Measurements from ENCODE around the gene HSF5. TPM values are rescaled to one million over a fixed set of nuclear protein-coding genes. Genes with fewer than 3 reads are reported as not detected.
"Not testable (repeated sequence)": the region's sequence is repeated elsewhere in the genome, so short reads cannot be mapped to it uniquely, and the experiment has no call there.

HSF5 gene
- polyA plus RNA-seq, 1 experiment, result not detected

- H3K9me3 ChIP-seq (ENCODE audit: control insufficient read depth, insufficient read depth, low read length), result peaks cover 2% of the 10 kb centered on the region; the same call in 1 of the 2 replicates
- ChIA-PET POLR2A (no interaction called here), CTCF (no interaction called here)
- H3K27ac ChIP-seq (ENCODE audit: low read depth, low read length), result no peak overlapping the region
- no peak for TF ChIP-seq CTCF (IDR thresholded peaks at IDR 0.05; ENCODE audit: low read depth, low read length)
- DNase-seq (ENCODE audit: low read depth, low spot score), result no peak
- no peaks in the 10 kb centered on the region for H3K27me3 ChIP-seq (ENCODE audit: control insufficient read depth, insufficient read depth, low read length)
- H3K4me3 ChIP-seq (ENCODE audit: low read depth, low read length), result no peak overlapping the region
Observed at GRCh38 chr17:58492238-58493121, 4.3 kb upstream of the HSF5 start.

- Histone ChIP-seq H3K27ac (ENCODE audit: low read depth, low read length) (no peak overlapping the region), H3K9me3 (ENCODE audit: control insufficient read depth, insufficient read depth, low read length) (peaks cover 2% of the 10 kb centered on the region; the same call in 1 of the 2 replicates), H3K27me3 (ENCODE audit: control insufficient read depth, insufficient read depth, low read length) (no peaks in the 10 kb centered on the region), H3K4me3 (ENCODE audit: low read depth, low read length) (no peak overlapping the region)
- ChIA-PET CTCF (no interaction called here), POLR2A (no interaction called here)
- TF ChIP-seq CTCF (IDR thresholded peaks at IDR 0.05; ENCODE audit: low read depth, low read length), result no peak
- DNase-seq (ENCODE audit: low read depth, low spot score), result no peak
Observed at GRCh38 chr17:58491510-58492045, 3.4 kb upstream of the HSF5 start.

- DNase-seq (ENCODE audit: low read depth, low spot score), result no peak
- peaks cover 2% of the 10 kb centered on the region; the same call in 1 of the 2 replicates for H3K9me3 ChIP-seq (ENCODE audit: control insufficient read depth, insufficient read depth, low read length)
- POLR2A ChIA-PET, result no interaction called here
- no peaks in the 10 kb centered on the region for H3K27me3 ChIP-seq (ENCODE audit: control insufficient read depth, insufficient read depth, low read length)
- no peak overlapping the region for H3K27ac ChIP-seq (ENCODE audit: low read depth, low read length)
- CTCF ChIA-PET, result interaction anchor here (1.6 kb wide), 1 partner anchor 171 kb away, joined by 5 read pairs; no protein-coding TSS in a partner anchor
- no peak overlapping the region for H3K4me3 ChIP-seq (ENCODE audit: low read depth, low read length)
- no peak for TF ChIP-seq CTCF (IDR thresholded peaks at IDR 0.05; ENCODE audit: low read depth, low read length)
Observed at GRCh38 chr17:58488428-58488890, 251 bp upstream of the HSF5 start.

- DNase-seq (ENCODE audit: low read depth, low spot score), result no peak
- POLR2A ChIA-PET, result no interaction called here
- CTCF ChIA-PET, result no interaction called here
- H3K4me3 ChIP-seq (ENCODE audit: low read depth, low read length), result no peak overlapping the region
- peaks cover 2% of the 10 kb centered on the region; the same call in 1 of the 2 replicates for H3K9me3 ChIP-seq (ENCODE audit: control insufficient read depth, insufficient read depth, low read length)
- no peak overlapping the region for H3K27ac ChIP-seq (ENCODE audit: low read depth, low read length)
- H3K27me3 ChIP-seq (ENCODE audit: control insufficient read depth, insufficient read depth, low read length), result no peaks in the 10 kb centered on the region
- TF ChIP-seq CTCF (IDR thresholded peaks at IDR 0.05; ENCODE audit: low read depth, low read length), result no peak
Observed at GRCh38 chr17:58484600-58484999, 3.6 kb downstream of the HSF5 start.

- CTCF ChIA-PET, result interaction anchor here (1.5 kb wide), 1 partner anchor 165 kb away, joined by 3 read pairs; no protein-coding TSS in a partner anchor
- H3K27ac ChIP-seq (ENCODE audit: low read depth, low read length); H3K9me3 ChIP-seq (ENCODE audit: control insufficient read depth, insufficient read depth, low read length); POLR2A ChIA-PET; H3K4me3 ChIP-seq (ENCODE audit: low read depth, low read length); H3K27me3 ChIP-seq (ENCODE audit: control insufficient read depth, insufficient read depth, low read length); DNase-seq (ENCODE audit: low read depth, low spot score): not testable (repeated sequence)
Observed at GRCh38 chr17:58481798-58482197, 6.4 kb downstream of the HSF5 start.
